Thoracic aorta (tissue), 2 donors: ENCODE measurements around the gene ATP6V0C. TPM values are rescaled to one million over a fixed set of nuclear protein-coding genes. Genes with fewer than 3 reads are reported as not detected.
A peak's percentile ranks its signal among the peaks of the same experiment; 100 is the strongest.

Experiments used
- ATAC-seq: fragments of 150-250 bp; one replicate; pipeline ENCODE4 v1.8.0; 2017; ENCODE audit warnings: low read depth; ENCODE audit not compliant: insufficient number of reproducible peaks, low FRiP score
- DNase-seq: peaks from one replicate; pipeline ENCODE4 v3.0.0-alpha.2; 2020; ENCODE audit warnings: low spot score
- H3K27ac ChIP-seq, 2 donors: fragments of 200-600 bp; sonication (generic); 1 replicate in 1 of 2; 2 replicates in 1 of 2; pipeline ENCODE4 v1.5.1; 2016; ENCODE audit warnings: mild to moderate bottlenecking in 2 of 2, moderate library complexity in 2 of 2
- H3K27me3 ChIP-seq: fragments of 200-600 bp; sonication (generic); replicated peaks from 2 replicates; pipeline ENCODE4 v1.6.0; 2016; ENCODE audit warnings: mild to moderate bottlenecking; ENCODE audit not compliant: insufficient read depth
- H3K36me3 ChIP-seq: fragments of 200-600 bp; sonication (generic); one replicate; pipeline ENCODE4 v1.5.1; 2016
- H3K4me1 ChIP-seq, 2 donors: fragments of 200-600 bp; sonication (generic); 1 replicate in 1 of 2; 2 replicates in 1 of 2; pipeline versions ENCODE4 v1.5.1 to v1.6.0; 2016; ENCODE audit warnings: low read depth in 2 of 2, mild to moderate bottlenecking in 1 of 2; ENCODE audit not compliant: control insufficient read depth in 1 of 2
- H3K4me3 ChIP-seq: fragments of 200-600 bp; sonication (generic); 2 replicates; pipeline ENCODE4 v1.5.1; 2016; ENCODE audit warnings: mild to moderate bottlenecking
- H3K9me3 ChIP-seq: fragments of 200-600 bp; sonication (generic); 2 replicates; pipeline ENCODE4 v1.5.1; 2016
- CTCF ChIP-seq: fragments of 200-600 bp; sonication (generic); IDR thresholded peaks from one replicate; pipeline ENCODE4 v1.5.1; 2019; ENCODE audit warnings: antibody characterized with exemption
- total RNA-seq, 2 donors: library from RNA; depleted of rRNA; stranded (reverse); fragments of >200 nt; gene quantifications; one replicate each; pipeline versions ENCODE4 v1.1.0 to v1.2.3, GENCODE V29; 2016

Gene ATP6V0C
- total RNA-seq, 2 donors from 2014 or later, result 42.5 to 51.3 TPM

- Histone ChIP-seq H3K4me3 (peak overlapping the region; percentile 73), H3K27me3 (no peaks in the 10 kb centered on the region), H3K4me1 (peaks cover 24 to 32% of the 10 kb centered on the region in 2 donors), H3K36me3 (no peaks in the 10 kb centered on the region), H3K9me3 (no peaks in the 10 kb centered on the region), H3K27ac (no peak overlapping the region)
- ATAC-seq, result no peak
- no peak for DNase-seq
- peak; percentile 12 for TF ChIP-seq CTCF
These were observed 46.1 kb upstream of the ATP6V0C start for GRCh38 chr16:2467528-2468232.

GRCh38 chr16:2468233-2468724 lies 45.5 kb upstream of the ATP6V0C start:
- TF ChIP-seq CTCF, result no peak
- Histone ChIP-seq H3K27me3 (no peaks in the 10 kb centered on the region), H3K4me3 (peak overlapping the region; percentile 73), H3K27ac (no peak overlapping the region), H3K9me3 (no peaks in the 10 kb centered on the region), H3K36me3 (no peaks in the 10 kb centered on the region), H3K4me1 (peaks cover 24 to 36% of the 10 kb centered on the region in 2 donors)
- no peak for ATAC-seq
- no peak for DNase-seq

GRCh38 chr16:2468725-2469398 lies 44.9 kb upstream of the ATP6V0C start:
- no peak for ATAC-seq
- no peak for TF ChIP-seq CTCF
- Histone ChIP-seq H3K27me3 (no peaks in the 10 kb centered on the region), H3K4me1 (peaks cover 27 to 41% of the 10 kb centered on the region in 2 donors), H3K27ac (no peak overlapping the region), H3K36me3 (no peaks in the 10 kb centered on the region), H3K4me3 (peak overlapping the region; percentile 73), H3K9me3 (no peaks in the 10 kb centered on the region)
- no peak for DNase-seq

GRCh38 chr16:2469399-2470233 lies 44.1 kb upstream of the ATP6V0C start:
- H3K27me3 ChIP-seq, result no peaks in the 10 kb centered on the region
- no peak overlapping the region for H3K4me3 ChIP-seq
- DNase-seq, result no peak
- no peak overlapping the region for H3K27ac ChIP-seq
- H3K9me3 ChIP-seq, result no peaks in the 10 kb centered on the region
- no peaks in the 10 kb centered on the region for H3K36me3 ChIP-seq
- peaks cover 27 to 41% of the 10 kb centered on the region in 2 donors for H3K4me1 ChIP-seq
- ATAC-seq, result no peak
- no peak for TF ChIP-seq CTCF

- H3K36me3 ChIP-seq, result no peaks in the 10 kb centered on the region
- no peaks in the 10 kb centered on the region for H3K27me3 ChIP-seq
- DNase-seq, result no peak
- ATAC-seq, result no peak
- H3K4me3 ChIP-seq, result no peak overlapping the region
- H3K4me1 ChIP-seq, result peaks cover 27 to 41% of the 10 kb centered on the region in 2 donors
- no peak overlapping the region for H3K27ac ChIP-seq
- H3K9me3 ChIP-seq, result no peaks in the 10 kb centered on the region
- TF ChIP-seq CTCF, result no peak
These were observed 43.5 kb upstream of the ATP6V0C start for GRCh38 chr16:2470234-2470601.
